Measurements from ENCODE around the gene NEK11.

- TF ChIP-seq POLR2A (IDR thresholded peaks at IDR 0.05) (no peak), CTCF (IDR thresholded peaks at IDR 0.05) (no peak)
Measured at GRCh38 chr3:130979117-130979516, 47.6 kb upstream of the NEK11 start.
